ENCODE measurements around the gene FNDC8.

DNA sequence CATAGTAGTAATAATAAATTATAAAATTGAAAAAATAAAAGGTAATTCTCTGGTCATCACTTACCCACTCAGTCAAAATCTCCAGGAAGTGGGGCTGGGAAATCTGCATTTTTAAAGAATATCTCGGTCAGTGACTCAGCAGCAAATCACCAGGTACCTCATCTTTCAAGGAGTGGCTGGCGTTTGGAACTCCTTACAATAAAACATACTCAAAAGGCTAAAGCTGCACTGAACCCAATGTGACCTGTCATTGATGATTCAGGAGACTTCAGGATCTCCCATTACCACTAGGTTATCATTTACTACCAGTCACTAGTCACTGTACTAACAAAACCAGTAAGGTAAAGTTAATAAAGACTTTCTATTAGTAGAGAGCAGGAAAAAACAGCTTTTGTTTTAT lies 36.4 kb upstream of the FNDC8 start:
- TF ChIP-seq CTCF (IDR thresholded peaks at IDR 0.05) (no peak), POLR2A (IDR thresholded peaks at IDR 0.05) (no peak)

All from tibial nerve (tissue), 3 donors.